ENCODE data around the gene STRBP.

Gene STRBP

GRCh38 chr9:123261006-123261677, 7.2 kb downstream of the STRBP start:
- no peak for TF ChIP-seq CTCF (IDR thresholded peaks at IDR 0.05; ENCODE audit: insufficient read depth, missing control alignments)
- FAIRE-seq (peak; percentile 53), DNase-seq (ENCODE audit: insufficient read length, low spot score) (no peak)

- FAIRE-seq (peak; percentile 97), DNase-seq (ENCODE audit: insufficient read length, low spot score) (no peak)
- no peak for TF ChIP-seq CTCF (IDR thresholded peaks at IDR 0.05; ENCODE audit: insufficient read depth, missing control alignments)
Observed at GRCh38 chr9:123260340-123260739, 8.0 kb downstream of the STRBP start.

GRCh38 chr9:123257276-123257675, 11.1 kb downstream of the STRBP start:
- FAIRE-seq: no peak

GRCh38 chr9:123255718-123256117, 12.7 kb downstream of the STRBP start:
- no peak for FAIRE-seq
- no peak for DNase-seq (ENCODE audit: insufficient read length, low spot score)
- TF ChIP-seq CTCF (IDR thresholded peaks at IDR 0.05; ENCODE audit: insufficient read depth, missing control alignments): no peak

More at GRCh38 chr9:123257276-123257675, 11.1 kb downstream of the STRBP start:
- no peak for TF ChIP-seq CTCF (IDR thresholded peaks at IDR 0.05; ENCODE audit: insufficient read depth, missing control alignments)
- no peak for DNase-seq (ENCODE audit: insufficient read length, low spot score)

- TF ChIP-seq CTCF (IDR thresholded peaks at IDR 0.05; ENCODE audit: insufficient read depth, missing control alignments): no peak
- FAIRE-seq: no peak
- no peak for DNase-seq (ENCODE audit: insufficient read length, low spot score)
Observed at GRCh38 chr9:123253204-123253603, 15.2 kb downstream of the STRBP start.

GRCh38 chr9:123251741-123252140, 16.6 kb downstream of the STRBP start:
- FAIRE-seq (no peak), DNase-seq (ENCODE audit: insufficient read length, low spot score) (no peak)
- TF ChIP-seq CTCF (IDR thresholded peaks at IDR 0.05; ENCODE audit: insufficient read depth, missing control alignments): no peak

- no peak for TF ChIP-seq CTCF (IDR thresholded peaks at IDR 0.05; ENCODE audit: insufficient read depth, missing control alignments)
- FAIRE-seq (no peak), DNase-seq (ENCODE audit: insufficient read length, low spot score) (no peak)
Observed at GRCh38 chr9:123251324-123251723, 17.1 kb downstream of the STRBP start.
